ENCODE measurements around the gene PAX5. TPM values are rescaled to one million over a fixed set of nuclear protein-coding genes. Genes with fewer than 3 reads are reported as not detected.

The PAX5 gene
- total RNA-seq, 1 donor from 2014 or later: not detected

DNA sequence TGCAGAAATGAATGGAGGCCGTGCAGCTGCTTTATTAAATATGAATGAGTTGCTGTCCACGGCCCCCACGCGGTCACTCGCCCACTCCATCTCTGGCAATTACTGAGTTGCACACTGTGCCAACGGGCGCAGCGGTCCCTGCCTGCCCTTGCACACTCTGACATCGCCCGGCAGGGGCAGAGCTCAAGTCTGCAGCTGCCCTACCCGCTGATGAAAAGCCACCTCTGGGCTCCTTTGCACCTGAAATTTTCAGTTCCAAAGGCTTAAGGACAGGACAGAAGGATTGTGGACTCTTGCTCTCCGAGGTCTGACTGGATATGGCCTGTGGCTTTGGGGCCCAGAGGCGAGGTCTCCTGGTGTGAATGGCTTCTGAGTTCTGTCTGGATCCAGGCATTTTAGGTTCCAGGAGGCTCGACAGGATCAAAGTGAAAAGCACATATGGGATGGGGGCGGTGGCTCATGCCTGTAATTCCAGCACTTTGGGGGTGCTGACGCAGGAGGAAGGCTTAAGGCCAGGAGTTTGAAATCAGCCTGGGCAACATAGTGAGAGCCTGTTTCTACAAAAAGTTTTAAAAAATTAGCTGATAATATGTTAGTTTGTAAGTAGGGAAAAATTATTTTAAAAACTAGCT lies 201.8 kb downstream of the PAX5 start:
- intact Hi-C loops (cut with DNase I): no loop called here
- Histone ChIP-seq H3K36me3 (no peaks in the 10 kb centered on the region), H3K27me3 (no peaks in the 10 kb centered on the region), H3K27ac (no peak overlapping the region), H3K4me1 (no peaks in the 10 kb centered on the region), H3K9me3 (no peaks in the 10 kb centered on the region), H3K4me3 (no peak overlapping the region)
- TF ChIP-seq, protein P1, sequence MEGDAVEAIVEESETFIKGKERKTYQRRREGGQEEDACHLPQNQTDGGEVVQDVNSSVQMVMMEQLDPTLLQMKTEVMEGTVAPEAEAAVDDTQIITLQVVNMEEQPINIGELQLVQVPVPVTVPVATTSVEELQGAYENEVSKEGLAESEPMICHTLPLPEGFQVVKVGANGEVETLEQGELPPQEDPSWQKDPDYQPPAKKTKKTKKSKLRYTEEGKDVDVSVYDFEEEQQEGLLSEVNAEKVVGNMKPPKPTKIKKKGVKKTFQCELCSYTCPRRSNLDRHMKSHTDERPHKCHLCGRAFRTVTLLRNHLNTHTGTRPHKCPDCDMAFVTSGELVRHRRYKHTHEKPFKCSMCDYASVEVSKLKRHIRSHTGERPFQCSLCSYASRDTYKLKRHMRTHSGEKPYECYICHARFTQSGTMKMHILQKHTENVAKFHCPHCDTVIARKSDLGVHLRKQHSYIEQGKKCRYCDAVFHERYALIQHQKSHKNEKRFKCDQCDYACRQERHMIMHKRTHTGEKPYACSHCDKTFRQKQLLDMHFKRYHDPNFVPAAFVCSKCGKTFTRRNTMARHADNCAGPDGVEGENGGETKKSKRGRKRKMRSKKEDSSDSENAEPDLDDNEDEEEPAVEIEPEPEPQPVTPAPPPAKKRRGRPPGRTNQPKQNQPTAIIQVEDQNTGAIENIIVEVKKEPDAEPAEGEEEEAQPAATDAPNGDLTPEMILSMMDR (IDR thresholded peaks at IDR 0.05): no peak
- no peak for DNase-seq (ENCODE audit: low spot score in 2 of 2)

DNA sequence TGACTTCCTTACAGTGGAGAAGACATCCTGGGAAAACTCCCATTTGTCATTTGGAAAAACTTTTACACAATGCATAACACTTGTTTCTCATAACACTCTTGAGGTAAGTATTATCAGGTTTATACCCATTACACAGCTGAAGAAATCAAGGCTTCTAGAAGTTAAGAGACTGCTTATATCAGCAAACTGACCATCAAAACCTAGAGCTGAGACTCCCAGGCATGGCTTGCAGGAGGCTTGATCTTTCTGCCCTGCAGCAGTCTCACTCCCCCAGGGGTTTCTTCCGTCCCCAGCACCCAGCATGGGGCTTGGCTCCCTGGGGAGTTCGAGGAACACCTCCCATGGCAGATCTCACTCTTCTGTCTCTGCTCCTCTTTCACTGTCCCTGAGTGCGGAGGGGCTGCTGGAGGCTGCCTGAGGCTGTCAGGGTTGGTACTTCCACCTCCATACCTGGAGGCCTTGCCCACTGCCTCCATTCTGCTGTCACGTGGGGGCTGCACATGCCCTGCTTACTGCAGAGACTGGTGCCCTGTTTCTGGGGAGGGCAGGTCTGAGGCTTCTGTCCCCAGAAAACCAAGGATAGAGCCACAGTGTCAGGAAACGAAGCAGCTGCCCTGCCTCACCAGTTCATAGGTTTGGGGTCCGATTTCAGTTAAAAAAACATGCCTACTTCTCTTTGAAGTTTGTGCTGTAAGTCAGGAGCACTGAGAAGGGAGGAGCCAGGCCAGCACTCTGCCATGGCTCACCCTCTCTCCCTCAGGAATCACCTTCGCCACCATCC lies 202.5 kb downstream of the PAX5 start:
- Histone ChIP-seq H3K4me3 (no peak overlapping the region), H3K4me1 (no peaks in the 10 kb centered on the region), H3K27me3 (no peaks in the 10 kb centered on the region), H3K36me3 (no peaks in the 10 kb centered on the region), H3K9me3 (no peaks in the 10 kb centered on the region), H3K27ac (no peak overlapping the region)
- intact Hi-C loops (cut with DNase I): no loop called here
- DNase-seq (ENCODE audit: low spot score in 2 of 2): no peak
- TF ChIP-seq, protein P1 (IDR thresholded peaks at IDR 0.05): no peak

DNA sequence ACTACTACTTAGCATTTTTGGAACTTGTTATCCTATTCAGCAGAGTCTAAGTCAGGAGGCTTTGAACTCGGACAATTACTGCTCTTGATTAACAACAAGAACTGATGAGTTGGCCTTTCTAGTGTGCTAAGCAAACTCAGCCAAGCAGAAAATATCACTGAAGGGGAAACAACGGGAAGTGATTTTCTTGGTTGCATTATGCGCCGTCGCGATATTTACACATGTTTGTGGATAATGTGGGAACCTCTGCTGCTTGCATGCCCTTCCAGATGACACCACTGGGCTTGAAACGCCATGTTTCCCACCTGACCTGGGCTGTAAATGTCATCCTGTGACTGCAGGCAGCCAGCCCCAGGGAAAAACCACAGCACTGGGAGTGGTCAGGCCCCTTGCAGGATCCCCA lies 205.5 kb downstream of the PAX5 start:
- no peaks in the 10 kb centered on the region for H3K4me1 ChIP-seq
- no peaks in the 10 kb centered on the region for H3K9me3 ChIP-seq
- intact Hi-C loops (cut with DNase I): no loop called here
- H3K27me3 ChIP-seq: no peaks in the 10 kb centered on the region
- H3K36me3 ChIP-seq: no peaks in the 10 kb centered on the region
- H3K4me3 ChIP-seq: no peak overlapping the region
- H3K27ac ChIP-seq: no peak overlapping the region
- TF ChIP-seq, protein P1 (IDR thresholded peaks at IDR 0.05): no peak
- DNase-seq (ENCODE audit: low spot score in 2 of 2): no peak

DNA sequence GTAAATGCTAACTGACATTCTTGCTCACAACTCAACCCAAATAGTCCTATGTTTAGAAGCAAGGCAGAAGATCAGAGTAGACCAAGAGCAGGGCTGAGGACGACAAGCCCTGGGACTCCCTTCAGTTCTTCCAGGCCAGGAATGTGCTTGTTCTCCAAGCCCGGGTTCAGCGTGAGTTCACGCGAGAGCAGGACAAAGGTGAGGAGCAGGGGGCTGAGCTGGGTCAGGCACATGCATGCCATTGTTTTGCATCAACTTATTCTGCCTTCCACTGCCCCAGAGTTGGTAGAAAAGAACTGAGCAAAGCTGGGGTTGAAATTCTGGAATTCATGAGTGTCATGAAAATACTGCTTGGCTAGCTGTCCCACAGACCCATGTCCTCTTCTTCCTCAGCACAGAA lies 206.5 kb downstream of the PAX5 start:
- Histone ChIP-seq H3K27me3 (no peaks in the 10 kb centered on the region), H3K4me3 (no peak overlapping the region), H3K27ac (no peak overlapping the region), H3K4me1 (no peaks in the 10 kb centered on the region), H3K36me3 (no peaks in the 10 kb centered on the region), H3K9me3 (no peaks in the 10 kb centered on the region)
- TF ChIP-seq, protein P1 (IDR thresholded peaks at IDR 0.05): no peak
- no peak for DNase-seq (ENCODE audit: low spot score in 2 of 2)
- intact Hi-C loops (cut with DNase I): no loop called here

DNA sequence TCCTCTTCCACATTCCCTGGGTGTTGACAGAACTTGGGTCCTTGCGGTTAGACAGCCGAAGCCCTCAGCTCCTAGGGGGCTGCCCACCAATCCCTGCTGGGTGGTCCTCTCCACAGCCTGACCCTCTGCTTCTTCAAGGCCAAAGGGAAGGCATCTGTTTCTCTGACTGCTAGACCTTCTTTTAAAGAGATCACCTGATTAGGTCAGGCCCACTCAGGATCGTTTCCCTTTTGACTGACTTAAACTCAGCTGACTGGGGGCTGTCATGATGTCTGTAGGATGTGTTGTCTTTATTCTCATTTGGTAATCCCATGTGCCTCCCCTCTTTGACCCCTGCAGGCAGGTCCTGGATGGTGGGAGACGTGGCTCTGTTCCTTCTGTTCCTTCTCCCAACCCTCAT lies 207.5 kb downstream of the PAX5 start:
- DNase-seq (ENCODE audit: low spot score in 2 of 2): no peak
- TF ChIP-seq, protein P1 (IDR thresholded peaks at IDR 0.05): no peak
- H3K27me3 ChIP-seq: no peaks in the 10 kb centered on the region

More for the DNA sequence above, 207.5 kb downstream of the PAX5 start:
- intact Hi-C loops (cut with DNase I): no loop called here
- H3K4me1 ChIP-seq: no peaks in the 10 kb centered on the region
- H3K27ac ChIP-seq: no peak overlapping the region
- H3K4me3 ChIP-seq: no peak overlapping the region
- H3K36me3 ChIP-seq: no peaks in the 10 kb centered on the region
- no peaks in the 10 kb centered on the region for H3K9me3 ChIP-seq

Data from ascending aorta (tissue), 2 donors.